ENCODE measurements around the gene CBARP.

The CBARP gene

GRCh38 chr19:1252821-1253513, 15.2 kb upstream of the CBARP start:
- Histone ChIP-seq H3K4me3 (ENCODE audit: insufficient read length, low read depth) (peak overlapping the region; percentile 38), H3K27me3 (ENCODE audit: insufficient read depth, insufficient read length) (no peaks in the 10 kb centered on the region), H3K9ac (ENCODE audit: insufficient read length, low read depth) (peak overlapping the region; percentile 96), H3K9me3 (ENCODE audit: insufficient read depth, low read length) (no peaks in the 10 kb centered on the region), H3K4me1 (ENCODE audit: insufficient read depth, insufficient read length) (peaks cover 29% of the 10 kb centered on the region), H3K36me3 (ENCODE audit: insufficient read depth, insufficient read length, low read length) (peaks cover 65% of the 10 kb centered on the region)
- no peak for TF ChIP-seq ZNF274 (IDR thresholded peaks at IDR 0.05; ENCODE audit: low read depth, low read length)
- no peak for TF ChIP-seq YY1 (IDR thresholded peaks at IDR 0.05; ENCODE audit: insufficient read depth, insufficient read length)
- TF ChIP-seq SUZ12 (IDR thresholded peaks at IDR 0.05; ENCODE audit: extremely low read depth, insufficient read depth, insufficient read length), result no peak
- no peak for DNase-seq (ENCODE audit: low read depth, low spot score)

GRCh38 chr19:1252221-1252820, 14.5 kb upstream of the CBARP start:
- Histone ChIP-seq H3K4me3 (ENCODE audit: insufficient read length, low read depth) (peak overlapping the region; percentile 92), H3K9ac (ENCODE audit: insufficient read length, low read depth) (peak overlapping the region; percentile 96), H3K9me3 (ENCODE audit: insufficient read depth, low read length) (no peaks in the 10 kb centered on the region), H3K27me3 (ENCODE audit: insufficient read depth, insufficient read length) (no peaks in the 10 kb centered on the region), H3K4me1 (ENCODE audit: insufficient read depth, insufficient read length) (peaks cover 33% of the 10 kb centered on the region), H3K36me3 (ENCODE audit: insufficient read depth, insufficient read length, low read length) (peaks cover 59% of the 10 kb centered on the region)
- TF ChIP-seq ZNF274 (IDR thresholded peaks at IDR 0.05; ENCODE audit: low read depth, low read length) (no peak), SUZ12 (IDR thresholded peaks at IDR 0.05; ENCODE audit: extremely low read depth, insufficient read depth, insufficient read length) (no peak), YY1 (IDR thresholded peaks at IDR 0.05; ENCODE audit: insufficient read depth, insufficient read length) (no peak)
- DNase-seq (ENCODE audit: low read depth, low spot score), result no peak

GRCh38 chr19:1251330-1252220, 13.8 kb upstream of the CBARP start:
- TF ChIP-seq SUZ12 (IDR thresholded peaks at IDR 0.05; ENCODE audit: extremely low read depth, insufficient read depth, insufficient read length) (no peak), ZNF274 (IDR thresholded peaks at IDR 0.05; ENCODE audit: low read depth, low read length) (no peak), YY1 (IDR thresholded peaks at IDR 0.05; ENCODE audit: insufficient read depth, insufficient read length) (no peak)
- Histone ChIP-seq H3K9ac (ENCODE audit: insufficient read length, low read depth) (peak overlapping the region; percentile 96), H3K27me3 (ENCODE audit: insufficient read depth, insufficient read length) (no peaks in the 10 kb centered on the region), H3K36me3 (ENCODE audit: insufficient read depth, insufficient read length, low read length) (peaks cover 52% of the 10 kb centered on the region), H3K9me3 (ENCODE audit: insufficient read depth, low read length) (no peaks in the 10 kb centered on the region), H3K4me3 (ENCODE audit: insufficient read length, low read depth) (peak overlapping the region; percentile 92), H3K4me1 (ENCODE audit: insufficient read depth, insufficient read length) (peaks cover 30% of the 10 kb centered on the region)
- DNase-seq (ENCODE audit: low read depth, low spot score), result no peak

GRCh38 chr19:1250437-1251260, 12.8 kb upstream of the CBARP start:
- peaks cover 45% of the 10 kb centered on the region for H3K36me3 ChIP-seq (ENCODE audit: insufficient read depth, insufficient read length, low read length)
- peak overlapping the region; percentile 96 for H3K9ac ChIP-seq (ENCODE audit: insufficient read length, low read depth)
- peak; percentile 91 for DNase-seq (ENCODE audit: low read depth, low spot score)
- H3K4me1 ChIP-seq (ENCODE audit: insufficient read depth, insufficient read length), result peaks cover 29% of the 10 kb centered on the region
- TF ChIP-seq SUZ12 (IDR thresholded peaks at IDR 0.05; ENCODE audit: extremely low read depth, insufficient read depth, insufficient read length) (no peak), ZNF274 (IDR thresholded peaks at IDR 0.05; ENCODE audit: low read depth, low read length) (no peak), YY1 (IDR thresholded peaks at IDR 0.05; ENCODE audit: insufficient read depth, insufficient read length) (no peak)
- H3K4me3 ChIP-seq (ENCODE audit: insufficient read length, low read depth), result peak overlapping the region; percentile 92
- H3K27me3 ChIP-seq (ENCODE audit: insufficient read depth, insufficient read length), result no peaks in the 10 kb centered on the region
- H3K9me3 ChIP-seq (ENCODE audit: insufficient read depth, low read length), result no peaks in the 10 kb centered on the region

GRCh38 chr19:1249990-1250436, 12.2 kb upstream of the CBARP start:
- DNase-seq (ENCODE audit: low read depth, low spot score), result no peak
- peak overlapping the region; percentile 92 for H3K4me3 ChIP-seq (ENCODE audit: insufficient read length, low read depth)
- H3K4me1 ChIP-seq (ENCODE audit: insufficient read depth, insufficient read length), result peaks cover 28% of the 10 kb centered on the region
- peaks cover 44% of the 10 kb centered on the region for H3K36me3 ChIP-seq (ENCODE audit: insufficient read depth, insufficient read length, low read length)
- no peak for TF ChIP-seq YY1 (IDR thresholded peaks at IDR 0.05; ENCODE audit: insufficient read depth, insufficient read length)
- no peak for TF ChIP-seq ZNF274 (IDR thresholded peaks at IDR 0.05; ENCODE audit: low read depth, low read length)
- TF ChIP-seq SUZ12 (IDR thresholded peaks at IDR 0.05; ENCODE audit: extremely low read depth, insufficient read depth, insufficient read length), result no peak
- H3K9ac ChIP-seq (ENCODE audit: insufficient read length, low read depth), result peak overlapping the region; percentile 92
- no peaks in the 10 kb centered on the region for H3K9me3 ChIP-seq (ENCODE audit: insufficient read depth, low read length)
- H3K27me3 ChIP-seq (ENCODE audit: insufficient read depth, insufficient read length), result no peaks in the 10 kb centered on the region

- Histone ChIP-seq H3K4me3 (ENCODE audit: insufficient read length, low read depth) (peak overlapping the region; percentile 92), H3K36me3 (ENCODE audit: insufficient read depth, insufficient read length, low read length) (peaks cover 44% of the 10 kb centered on the region), H3K4me1 (ENCODE audit: insufficient read depth, insufficient read length) (peaks cover 28% of the 10 kb centered on the region), H3K9ac (ENCODE audit: insufficient read length, low read depth) (peak overlapping the region; percentile 93), H3K27me3 (ENCODE audit: insufficient read depth, insufficient read length) (no peaks in the 10 kb centered on the region), H3K9me3 (ENCODE audit: insufficient read depth, low read length) (no peaks in the 10 kb centered on the region)
- peak; percentile 91 for DNase-seq (ENCODE audit: low read depth, low spot score)
- no peak for TF ChIP-seq YY1 (IDR thresholded peaks at IDR 0.05; ENCODE audit: insufficient read depth, insufficient read length)
- no peak for TF ChIP-seq ZNF274 (IDR thresholded peaks at IDR 0.05; ENCODE audit: low read depth, low read length)
- TF ChIP-seq SUZ12 (IDR thresholded peaks at IDR 0.05; ENCODE audit: extremely low read depth, insufficient read depth, insufficient read length), result no peak
Measured at GRCh38 chr19:1249298-1249989, 11.6 kb upstream of the CBARP start.

All from NT2/D1 (cell line).